Adipose tissue (tissue), 3 donors: Measurements from ENCODE around the gene DOK7. TPM values are rescaled to one million over a fixed set of nuclear protein-coding genes. Genes with fewer than 3 reads are reported as not detected.
"Not testable (repeated sequence)": the region's sequence is repeated elsewhere in the genome, so short reads cannot be mapped to it uniquely, and the experiment has no call there.

Source experiments
- H3K27ac ChIP-seq: one replicate; pipeline ENCODE4 v1.5.1; 2013; ENCODE audit warnings: low read depth, low read length
- WGBS, 3 donors: extraction: QIAGEN DNeasy Blood & Tissue Kit; methylation state at CpG; one replicate each; pipeline ENCODE4 v1.1.7; 2013; 5-methylcytosine and 5-hydroxymethylcytosine counted together
- polyA plus RNA-seq, 3 donors: library from polyadenylated mRNA; stranded (reverse); fragments of 200-250 nt; gene quantifications; one replicate each; pipeline ENCODE4 v1.2.3, GENCODE V29; 2013
- donor health status: healthy with polysubstance abuse.
- donor health status: Bipolar disorder and iron deficiency.
- donor health status: healthy.

The DOK7 gene
- polyA plus RNA-seq, 3 donors = 0.11 to 2.1 (median 0.18) TPM

DNA sequence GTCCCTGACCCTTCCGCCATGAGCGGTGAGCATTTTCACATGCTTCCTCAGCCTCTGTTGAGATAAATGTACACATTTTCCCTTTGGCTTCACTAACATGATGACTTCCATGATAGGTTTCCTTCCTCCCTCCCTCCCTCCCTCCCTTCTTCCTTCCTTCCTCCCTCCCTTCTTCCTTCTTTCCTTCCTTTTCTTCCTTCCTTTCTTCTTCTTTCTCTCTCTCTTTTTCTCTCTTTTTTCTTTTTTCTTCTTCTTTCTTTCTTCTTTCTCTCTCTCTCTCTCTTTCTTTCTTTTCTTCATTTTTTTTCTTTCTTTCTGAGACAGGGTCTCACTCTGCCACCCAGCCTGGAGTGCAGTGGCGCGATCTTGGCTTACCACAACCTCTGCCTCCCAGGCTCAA lies 12.5 kb upstream of the DOK7 start:
- H3K27ac ChIP-seq = no peak overlapping the region
- WGBS, 3 donors = 96 to 100% (median 97%) methylated on average over 4 of the region's 4 CpGs

GRCh38 chr4:3451956-3452355 lies 11.2 kb upstream of the DOK7 start:
- WGBS, 3 donors = 16 to 64% (median 42%) methylated on average over 3 of the region's 3 CpGs

DNA sequence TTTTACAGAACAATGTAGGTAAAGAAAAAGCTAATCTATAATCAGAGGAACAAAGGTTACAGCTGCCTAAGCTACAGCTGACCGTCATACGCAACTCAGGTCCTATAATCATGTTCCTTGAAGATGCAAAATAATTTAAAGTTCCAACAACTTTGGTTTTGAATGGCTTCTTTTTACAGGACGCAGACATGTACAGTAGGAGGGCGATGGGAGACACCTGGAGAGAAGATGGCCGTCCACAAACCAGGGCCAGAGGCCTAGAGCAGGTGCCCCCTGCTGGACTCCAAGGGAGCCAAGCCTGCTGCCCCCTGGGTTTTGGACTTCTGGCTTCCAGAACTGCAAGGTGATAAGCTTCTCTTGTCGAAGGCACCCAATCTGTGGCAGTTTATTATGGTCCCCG lies 10.7 kb upstream of the DOK7 start:
- no peak overlapping the region for H3K27ac ChIP-seq
- WGBS, 3 donors = 63 to 82% (median 81%) methylated on average over 7 of the region's 7 CpGs

More at GRCh38 chr4:3451956-3452355, 11.2 kb upstream of the DOK7 start:
- H3K27ac ChIP-seq = no peak overlapping the region

DNA sequence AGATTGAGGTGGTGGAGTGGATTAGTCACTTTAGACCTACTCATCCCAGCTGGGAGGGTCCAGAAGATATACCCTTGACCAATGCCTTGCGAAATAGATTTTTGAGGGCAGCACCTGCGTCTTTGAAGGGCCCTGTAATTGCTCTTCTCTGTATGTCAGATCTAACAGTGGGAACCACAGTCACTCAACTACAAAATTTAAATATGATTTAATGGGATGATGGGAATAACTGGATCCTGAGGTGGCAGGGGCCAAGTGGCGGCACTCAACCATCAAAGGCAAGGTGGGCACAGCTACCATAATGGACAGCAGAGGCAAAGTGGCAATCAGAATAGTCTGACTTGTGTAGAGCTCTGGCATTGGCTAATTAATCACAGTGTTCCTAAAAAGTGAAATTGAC lies 7.5 kb upstream of the DOK7 start:
- H3K27ac ChIP-seq = not testable (repeated sequence)
- 87 to 91% (median 90%) methylated on average over 3 of the region's 3 CpGs for WGBS, 3 donors

GRCh38 chr4:3458371-3458770 lies 4.7 kb upstream of the DOK7 start:
- 85 to 95% (median 87%) methylated on average over 6 of the region's 6 CpGs for WGBS, 3 donors
- H3K27ac ChIP-seq = no peak overlapping the region

- not testable (repeated sequence) for H3K27ac ChIP-seq
- WGBS, 3 donors = 85 to 91% (median 87%) methylated on average over 5 of the region's 5 CpGs
These were observed 4.0 kb upstream of the DOK7 start for GRCh38 chr4:3459156-3459555.

DNA sequence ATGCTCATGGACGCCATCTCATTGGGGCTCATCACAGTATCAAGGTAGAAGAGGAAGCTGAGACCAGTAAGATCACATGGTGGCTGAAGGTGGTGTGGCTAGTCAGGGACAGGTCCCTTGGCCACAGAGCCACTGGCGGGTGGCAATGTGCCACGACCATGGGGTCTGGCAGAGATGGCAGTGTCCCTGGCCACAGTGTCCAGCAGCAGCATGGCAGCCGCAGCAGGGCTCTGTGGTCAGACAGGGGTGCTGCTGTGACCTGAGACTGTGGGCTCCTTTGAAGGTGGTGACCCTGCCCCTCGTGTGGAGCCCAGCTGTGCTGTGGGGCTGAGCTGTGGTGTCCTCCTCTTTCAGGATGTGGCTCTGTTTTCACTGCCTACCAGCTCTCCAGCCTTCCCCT lies 2.2 kb upstream of the DOK7 start:
- WGBS, 3 donors = 80 to 87% (median 85%) methylated on average over 5 of the region's 5 CpGs
- H3K27ac ChIP-seq = no peak overlapping the region

GRCh38 chr4:3461515-3462291 lies 1.4 kb upstream of the DOK7 start:
- 35 to 76% (median 73%) methylated on average over 23 to 25 of the region's 25 CpGs for whole genome bisulfite sequencing, 3 donors
- H3K27ac ChIP-seq = no peak overlapping the region

GRCh38 chr4:3462321-3462789 lies 751 bp upstream of the DOK7 start:
- no peak overlapping the region for H3K27ac ChIP-seq

GRCh38 chr4:3463556-3464348 lies 646 bp downstream of the DOK7 start:
- WGBS, 3 donors = 38 to 62% (median 53%) methylated on average over 28 to 42 of the region's 43 CpGs
- no peak overlapping the region for H3K27ac ChIP-seq

More at GRCh38 chr4:3462321-3462789, 751 bp upstream of the DOK7 start:
- WGBS, 3 donors = 50 to 85% (median 79%) methylated on average over 10 of the region's 10 CpGs

DNA sequence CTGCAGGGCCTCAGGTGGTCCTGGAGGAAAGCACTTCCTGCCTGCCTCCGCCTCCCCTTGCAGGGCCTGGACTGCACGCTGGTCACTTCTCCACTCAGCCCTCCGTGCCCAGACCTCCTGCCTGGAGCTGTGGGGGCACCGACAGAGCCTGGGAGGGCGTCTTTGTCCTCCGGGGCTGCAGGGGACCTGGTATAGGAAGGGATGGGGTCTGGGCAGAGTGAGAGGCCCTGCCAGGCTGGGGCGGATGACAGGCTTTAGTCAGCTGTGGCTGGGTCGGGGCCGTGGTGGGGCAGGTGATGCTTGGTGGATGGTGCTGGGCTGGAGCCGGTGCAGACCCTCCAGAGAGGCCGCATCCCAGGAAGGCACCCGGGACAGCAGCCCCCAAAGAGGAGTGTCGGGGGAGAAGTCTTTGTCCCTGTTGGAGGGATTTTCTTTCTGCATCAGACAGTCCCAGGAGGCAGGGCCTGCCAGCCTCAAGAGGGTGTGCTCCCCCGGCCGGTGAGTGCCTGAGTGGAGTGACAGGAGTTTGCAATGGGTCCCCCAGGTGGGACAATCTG lies 1.3 kb downstream of the DOK7 start:
- H3K27ac ChIP-seq = no peak overlapping the region
- 82 to 89% (median 85%) methylated on average over 14 to 15 of the region's 15 CpGs for WGBS, 3 donors

GRCh38 chr4:3464911-3465697 lies 2.0 kb downstream of the DOK7 start:
- no peak overlapping the region for H3K27ac ChIP-seq
- 91 to 94% (median 94%) methylated on average over 21 of the region's 21 CpGs for WGBS, 3 donors

DNA sequence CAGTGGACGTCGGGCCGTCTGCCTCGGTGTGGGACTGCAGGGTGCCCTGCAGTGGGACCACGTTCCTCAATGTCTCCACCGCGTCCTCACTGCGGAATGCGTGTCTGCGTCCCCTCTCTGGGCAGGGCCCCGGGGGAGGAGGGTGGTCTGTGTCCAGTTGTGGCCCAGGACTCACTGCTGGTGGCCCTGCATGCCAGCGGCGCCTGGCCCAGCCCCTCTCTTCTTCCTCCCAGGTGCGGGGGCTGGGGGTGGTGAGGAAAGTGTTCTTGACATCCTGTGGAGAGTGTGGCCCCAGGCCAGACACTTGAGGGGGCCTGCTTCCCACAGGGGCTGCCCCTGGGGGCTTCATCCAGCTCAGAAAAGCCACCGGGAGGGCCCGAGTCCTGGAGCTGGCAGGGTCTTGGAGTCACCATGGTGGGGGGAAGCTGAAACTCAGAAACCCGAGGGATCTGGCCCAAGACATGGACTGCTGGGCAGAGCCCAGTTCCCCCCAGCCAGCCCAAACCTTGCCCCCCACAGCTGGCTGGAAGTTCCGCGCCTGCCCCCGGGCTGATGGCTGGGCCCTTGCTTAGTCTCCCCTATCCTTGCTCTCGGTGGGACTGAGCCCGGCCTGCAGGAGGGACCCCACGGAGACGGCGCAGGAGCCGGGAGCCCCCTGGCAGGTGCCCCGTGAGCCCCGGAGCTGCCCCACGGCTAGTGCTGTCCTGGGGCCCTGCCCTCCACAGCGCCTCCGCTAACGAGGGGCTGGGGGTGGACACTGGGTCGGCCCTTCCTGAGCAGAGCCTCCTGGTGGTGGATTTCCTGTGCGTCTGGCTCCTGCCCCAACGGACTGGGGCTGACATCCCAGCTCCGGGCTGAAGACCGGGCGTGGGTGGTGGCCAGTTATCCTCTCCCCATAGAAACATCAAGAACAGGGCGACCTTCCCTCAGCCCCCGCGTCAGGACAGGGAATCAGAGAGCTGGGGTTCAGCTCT lies 2.9 kb downstream of the DOK7 start:
- H3K27ac ChIP-seq = no peak overlapping the region
- WGBS, 3 donors = 68 to 86% (median 70%) methylated on average over 35 to 41 of the region's 41 CpGs

DNA sequence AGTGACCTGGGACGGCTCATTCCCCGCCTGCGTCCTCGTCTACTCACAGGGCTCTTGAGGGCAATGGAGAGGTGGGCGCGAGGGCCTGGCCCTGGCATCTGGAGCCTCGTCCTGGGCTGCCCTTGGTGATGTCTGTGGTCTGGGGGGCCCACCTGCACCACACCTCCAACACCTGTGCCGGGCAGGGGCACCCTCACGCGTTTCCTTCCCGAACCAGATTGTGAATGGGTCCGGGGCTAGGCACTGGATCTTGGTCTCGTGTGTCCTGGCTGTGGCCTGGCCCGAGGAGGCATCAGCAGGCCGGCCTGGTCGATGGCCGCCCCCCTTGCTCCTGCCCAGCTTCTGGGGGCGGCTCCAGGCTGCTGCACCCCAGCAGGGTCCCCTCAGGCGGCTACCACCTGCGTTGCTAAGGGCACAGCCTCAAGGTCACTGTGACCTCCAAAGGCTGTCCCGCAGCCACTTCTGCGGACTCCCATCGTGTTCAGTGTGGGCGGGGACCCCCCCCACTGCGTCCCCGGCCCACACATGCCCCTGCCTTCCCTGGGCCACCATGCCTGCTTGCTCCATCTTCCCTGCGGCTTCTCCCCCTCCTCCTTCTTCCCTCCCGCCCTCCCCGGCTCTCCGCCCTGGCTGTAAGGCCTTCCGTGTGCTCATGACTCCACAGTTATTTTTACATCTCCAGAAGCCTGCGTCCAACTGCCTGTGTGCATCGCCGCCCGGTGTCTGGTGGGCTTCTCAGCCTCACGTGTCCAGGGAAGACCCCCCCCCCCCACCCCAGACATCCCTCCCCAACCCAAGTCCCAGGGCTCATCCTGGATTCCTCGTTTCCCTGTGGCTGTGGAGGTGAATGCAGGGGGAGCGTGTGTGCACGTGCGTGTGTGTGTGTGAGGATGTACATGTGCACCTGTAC lies 3.8 kb downstream of the DOK7 start:
- H3K27ac ChIP-seq = no peak overlapping the region
- WGBS, 3 donors = 82 to 83% (median 83%) methylated on average over 35 to 40 of the region's 40 CpGs

GRCh38 chr4:3467601-3468031 lies 4.5 kb downstream of the DOK7 start:
- H3K27ac ChIP-seq = no peak overlapping the region
- 85 to 92% (median 86%) methylated on average over 15 of the region's 15 CpGs for WGBS, 3 donors

GRCh38 chr4:3468154-3468553 lies 5.0 kb downstream of the DOK7 start:
- H3K27ac ChIP-seq = no peak overlapping the region
- WGBS, 3 donors = 92 to 95% (median 95%) methylated on average over 10 of the region's 10 CpGs
